WI38 (cell line): ENCODE data around the gene HPD.

Experiments used
- H3K4me3 ChIP-seq: 2 replicates; pipeline ENCODE4 v1.5.1; 2011; ENCODE audit warnings: low read depth, mild to moderate bottlenecking, control low read depth, low read length
- TF ChIP-seq, protein P1 (sequence below): IDR thresholded peaks from 2 replicates; pipeline ENCODE4 v1.5.1; 2012; ENCODE audit warnings: low read depth, mild to moderate bottlenecking, control low read depth, low read length

The HPD gene

GRCh38 chr12:121845701-121846100 is 13.0 kb downstream of the HPD start:
- H3K4me3 ChIP-seq, result no peak overlapping the region
- TF ChIP-seq, protein P1, sequence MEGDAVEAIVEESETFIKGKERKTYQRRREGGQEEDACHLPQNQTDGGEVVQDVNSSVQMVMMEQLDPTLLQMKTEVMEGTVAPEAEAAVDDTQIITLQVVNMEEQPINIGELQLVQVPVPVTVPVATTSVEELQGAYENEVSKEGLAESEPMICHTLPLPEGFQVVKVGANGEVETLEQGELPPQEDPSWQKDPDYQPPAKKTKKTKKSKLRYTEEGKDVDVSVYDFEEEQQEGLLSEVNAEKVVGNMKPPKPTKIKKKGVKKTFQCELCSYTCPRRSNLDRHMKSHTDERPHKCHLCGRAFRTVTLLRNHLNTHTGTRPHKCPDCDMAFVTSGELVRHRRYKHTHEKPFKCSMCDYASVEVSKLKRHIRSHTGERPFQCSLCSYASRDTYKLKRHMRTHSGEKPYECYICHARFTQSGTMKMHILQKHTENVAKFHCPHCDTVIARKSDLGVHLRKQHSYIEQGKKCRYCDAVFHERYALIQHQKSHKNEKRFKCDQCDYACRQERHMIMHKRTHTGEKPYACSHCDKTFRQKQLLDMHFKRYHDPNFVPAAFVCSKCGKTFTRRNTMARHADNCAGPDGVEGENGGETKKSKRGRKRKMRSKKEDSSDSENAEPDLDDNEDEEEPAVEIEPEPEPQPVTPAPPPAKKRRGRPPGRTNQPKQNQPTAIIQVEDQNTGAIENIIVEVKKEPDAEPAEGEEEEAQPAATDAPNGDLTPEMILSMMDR, result no peak

DNA sequence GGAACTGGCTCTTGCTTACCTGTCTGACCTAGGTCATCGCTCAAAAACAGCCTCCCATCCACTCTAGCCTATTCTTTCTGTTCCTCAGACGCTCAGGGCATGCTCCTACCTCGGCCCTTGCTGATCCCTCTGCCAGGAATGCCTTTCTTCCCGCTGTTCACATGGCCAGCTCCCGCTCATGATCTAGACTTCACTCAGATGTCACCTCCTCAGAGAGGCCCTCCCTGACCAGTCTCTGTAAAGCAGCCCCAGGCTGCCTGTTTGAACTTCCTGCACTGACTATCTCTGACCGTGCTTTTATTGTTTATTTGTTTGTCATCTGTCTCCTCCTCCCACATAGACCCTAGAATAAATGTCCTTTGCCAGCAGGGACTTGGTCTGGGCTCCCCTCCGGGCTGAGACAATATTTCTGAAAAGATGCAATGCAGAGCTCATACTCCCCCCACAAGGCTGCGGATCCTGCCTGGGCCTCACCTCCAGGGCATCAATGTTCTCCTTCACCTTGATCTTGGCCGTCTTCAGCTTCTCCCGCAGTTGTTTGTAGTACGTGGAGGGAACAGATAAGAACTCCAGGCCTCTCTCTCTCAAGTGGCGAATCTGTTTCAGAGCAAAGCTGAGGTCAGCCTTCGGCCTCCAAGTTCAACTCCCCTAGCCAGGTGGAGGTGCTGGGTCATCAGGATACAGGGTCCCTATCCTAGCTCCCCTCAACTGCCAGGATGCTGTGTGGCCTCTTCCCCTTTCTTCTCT is 15.2 kb downstream of the HPD start:
- no peak overlapping the region for H3K4me3 ChIP-seq
- TF ChIP-seq, protein P1, result no peak

- peak overlapping the region; percentile 70 for H3K4me3 ChIP-seq
- TF ChIP-seq, protein P1, result no peak
Measured at GRCh38 chr12:121839993-121840761, 18.5 kb downstream of the HPD start.

- peak overlapping the region; percentile 70 for H3K4me3 ChIP-seq
- TF ChIP-seq, protein P1, result peak; percentile 34; the same call in 1 of the 2 replicates
Measured at GRCh38 chr12:121839106-121839992, 19.3 kb downstream of the HPD start.

DNA sequence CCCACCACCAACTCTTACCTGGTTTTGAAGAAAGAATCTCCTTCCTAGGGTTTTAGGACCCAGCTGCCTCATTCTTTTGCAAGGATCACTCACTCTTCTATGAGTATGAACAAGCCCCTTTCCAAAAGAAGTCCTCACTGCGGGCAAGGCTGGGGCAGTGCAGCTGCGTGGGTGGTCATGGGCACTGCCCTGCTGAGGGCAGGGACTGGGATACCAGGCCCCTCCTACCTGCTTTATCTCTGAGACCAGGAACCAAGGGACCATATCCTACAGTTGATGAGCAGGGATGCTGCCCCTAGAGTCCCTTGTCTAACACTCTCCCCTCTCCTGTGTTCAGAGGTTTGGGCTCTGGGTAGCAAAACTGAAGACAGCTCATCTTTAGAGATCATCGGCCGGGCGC is 20.5 kb downstream of the HPD start:
- H3K4me3 ChIP-seq, result no peak overlapping the region
- TF ChIP-seq, protein P1, result no peak

GRCh38 chr12:121837680-121838079 is 21.0 kb downstream of the HPD start:
- H3K4me3 ChIP-seq, result no peak overlapping the region
- TF ChIP-seq, protein P1, result no peak
